Measurements from ENCODE around the gene CA9. TPM values are rescaled to one million over a fixed set of nuclear protein-coding genes. Genes with fewer than 3 reads are reported as not detected.

CA9 gene
- total RNA-seq, 1 experiment from 2014 or later: not detected

DNA sequence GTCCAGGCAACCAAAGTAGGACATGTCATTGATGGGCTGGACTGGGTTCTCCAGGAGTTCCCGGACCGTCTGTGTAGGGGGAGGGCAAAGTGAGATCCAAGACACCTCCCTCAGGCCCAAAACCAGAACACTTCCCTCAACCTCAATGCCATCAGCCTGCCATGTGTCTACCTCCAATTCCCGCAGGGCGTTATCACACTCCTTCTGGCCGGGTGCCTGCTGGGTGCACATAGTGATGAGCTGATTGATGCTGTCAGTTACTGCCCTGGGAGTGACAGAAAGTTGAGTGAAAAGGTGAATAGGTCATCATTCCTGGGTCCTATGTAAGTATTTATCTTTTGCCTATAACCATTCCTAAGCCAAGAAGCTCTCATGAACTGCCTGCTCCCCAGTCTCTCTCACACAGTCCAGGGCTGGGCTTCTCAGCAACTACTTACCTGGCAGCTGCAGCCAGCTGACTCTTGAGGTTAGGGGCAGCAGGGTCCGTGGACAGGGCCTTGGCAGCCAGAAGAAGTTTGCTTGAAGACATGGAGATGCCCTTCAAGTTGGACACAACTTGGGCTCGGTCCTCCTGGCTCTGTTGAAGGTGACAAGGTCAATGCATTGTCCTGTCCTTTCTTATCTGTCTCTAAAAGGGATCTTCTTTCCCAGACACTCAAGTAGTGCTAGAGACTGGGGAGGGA is 37.2 kb downstream of the CA9 start:
- in situ Hi-C loops (cut with HindIII; ENCODE audit: low sequenced_read_pairs): no loop called here
- DNase-seq (ENCODE audit: low spot score): no peak

DNA sequence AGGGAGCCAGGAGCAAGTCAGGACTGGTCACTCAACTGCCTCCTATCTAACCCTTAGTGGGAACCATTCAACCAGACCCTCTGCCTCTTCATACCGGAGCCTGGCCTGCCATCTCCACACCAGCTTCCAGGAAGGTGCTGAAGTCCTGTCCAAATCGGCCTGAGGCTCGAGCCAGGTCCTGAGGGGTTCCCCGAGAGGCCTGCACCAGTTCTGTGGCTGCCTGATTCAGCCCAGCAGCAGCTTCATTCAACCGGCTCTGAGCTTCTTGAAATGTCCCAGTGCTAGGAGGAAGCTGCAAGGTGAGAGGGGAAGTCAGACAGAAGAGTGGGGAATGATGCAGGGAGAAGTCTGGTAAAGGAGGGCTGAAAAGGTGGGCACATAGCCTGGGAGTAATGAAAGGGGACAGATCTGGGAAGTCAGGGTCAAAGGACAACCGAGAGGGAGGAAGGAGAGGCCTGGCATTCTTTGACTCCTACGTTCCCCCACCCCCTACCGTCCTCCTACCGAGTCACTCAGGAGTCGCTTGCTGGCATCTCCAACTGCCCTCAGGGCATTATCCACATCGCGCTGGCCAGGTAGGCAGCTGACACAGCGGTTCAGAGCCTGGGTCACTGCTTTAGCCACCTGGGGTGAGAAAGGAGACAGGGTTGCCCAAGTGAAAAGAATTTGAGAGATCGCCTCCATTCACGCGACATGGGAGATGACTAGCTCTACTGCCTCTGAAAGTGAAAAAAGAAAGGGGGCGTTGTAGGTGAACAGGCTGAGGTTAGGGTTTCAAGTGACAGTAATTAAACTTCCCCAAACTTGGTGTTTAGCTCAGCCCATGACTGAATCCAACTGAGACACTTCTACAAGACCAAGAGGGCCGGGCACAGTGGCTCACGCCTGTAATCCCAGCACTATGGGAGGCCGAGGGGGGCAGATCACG is 38.0 kb downstream of the CA9 start:
- in situ Hi-C loops (cut with HindIII; ENCODE audit: low sequenced_read_pairs): no loop called here
- no peak for DNase-seq (ENCODE audit: low spot score)

DNA sequence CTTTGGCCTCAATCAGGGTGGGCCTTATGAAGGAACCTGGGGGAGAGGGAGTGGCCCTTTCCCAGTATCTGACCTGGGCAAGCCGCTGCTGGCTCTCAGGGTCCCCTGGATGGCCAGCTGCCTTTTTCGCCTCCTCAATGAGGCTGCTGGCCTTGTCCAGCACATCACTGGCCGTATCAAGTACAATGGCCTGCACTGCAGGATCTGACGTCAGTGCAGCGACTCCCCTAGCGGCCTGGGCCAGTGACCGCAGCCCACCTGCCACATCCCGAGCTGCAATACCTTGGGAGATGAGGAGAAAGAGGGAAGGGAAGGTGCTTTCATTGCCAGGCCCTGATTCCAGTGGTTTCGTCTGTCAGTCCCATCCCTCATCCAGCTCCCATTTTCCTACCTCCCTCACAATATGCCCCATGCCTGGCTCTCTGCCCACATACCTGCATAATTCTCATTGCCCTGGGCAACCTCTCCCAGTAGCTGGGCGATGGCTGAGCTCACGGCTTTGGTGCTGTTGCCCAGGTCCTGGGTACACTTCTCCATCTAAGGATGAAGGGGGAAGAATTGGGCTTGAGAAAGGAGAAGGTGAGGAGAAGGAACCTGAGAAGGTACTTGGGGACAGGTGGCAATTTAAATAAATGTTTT is 39.2 kb downstream of the CA9 start:
- in situ Hi-C loops (cut with HindIII; ENCODE audit: low sequenced_read_pairs): no loop called here
- DNase-seq (ENCODE audit: low spot score): no peak

- in situ Hi-C loops (cut with HindIII; ENCODE audit: low sequenced_read_pairs): no loop called here
- no peak for DNase-seq (ENCODE audit: low spot score)
Observed at GRCh38 chr9:35713578-35713977, 39.9 kb downstream of the CA9 start.

- in situ Hi-C loops (cut with HindIII; ENCODE audit: low sequenced_read_pairs): no loop called here
- DNase-seq (ENCODE audit: low spot score): peak; percentile 77
Observed at GRCh38 chr9:35714123-35714522, 40.4 kb downstream of the CA9 start.

DNA sequence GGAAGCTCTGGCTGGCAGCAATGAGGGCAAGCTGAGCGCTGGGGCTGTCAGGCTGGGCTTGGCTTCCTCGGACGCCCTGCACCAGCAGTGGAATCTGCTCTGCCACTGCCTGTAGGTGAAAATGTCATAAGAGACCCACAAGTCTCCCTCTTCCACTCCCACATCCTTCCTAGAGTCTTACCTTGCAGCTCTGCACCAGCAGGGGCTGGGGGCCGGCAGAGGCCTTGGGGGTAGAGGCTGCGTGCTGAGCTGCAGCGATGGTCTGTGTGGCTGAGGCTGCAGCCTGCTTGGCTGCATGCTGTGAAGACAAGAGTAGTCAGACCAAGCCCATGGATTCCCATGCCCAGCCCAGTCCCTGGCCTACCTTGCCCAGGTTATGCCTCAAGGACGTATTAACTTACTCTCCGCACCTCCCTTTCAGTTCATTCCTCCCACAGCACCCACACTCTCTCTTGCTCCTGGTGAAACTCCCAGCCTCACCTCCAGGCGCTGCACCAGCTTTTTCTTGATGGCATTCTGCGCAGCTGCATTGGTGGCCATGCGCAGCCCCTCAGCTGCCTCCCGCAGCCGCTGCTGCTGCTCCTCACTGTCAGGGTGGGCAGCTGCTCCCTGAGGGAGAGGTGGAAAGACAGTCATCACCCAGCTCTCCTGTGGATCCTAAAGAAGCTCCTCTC is 41.0 kb downstream of the CA9 start:
- in situ Hi-C loops (cut with HindIII; ENCODE audit: low sequenced_read_pairs): no loop called here
- no peak for DNase-seq (ENCODE audit: low spot score)

DNA sequence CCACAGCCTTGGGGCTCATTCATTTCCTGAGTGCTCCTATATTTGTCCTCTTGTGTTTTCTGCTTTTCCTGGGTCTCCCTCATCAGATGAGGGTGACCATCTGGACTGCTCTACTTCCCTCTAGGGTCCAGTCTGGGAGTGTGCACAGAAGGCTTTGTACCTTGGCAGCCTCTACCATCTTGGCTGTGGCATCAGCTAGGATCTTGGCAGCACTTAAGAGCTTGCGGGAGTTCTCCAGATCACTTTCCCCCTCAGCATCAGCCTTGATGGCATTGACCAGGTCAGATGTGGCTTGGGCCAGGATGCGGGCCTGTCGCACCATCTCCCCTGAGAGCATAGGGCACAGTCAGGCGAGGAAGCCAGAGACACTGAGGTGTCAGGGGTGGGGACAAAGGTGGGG is 42.5 kb downstream of the CA9 start:
- DNase-seq (ENCODE audit: low spot score): peak; percentile 96
- in situ Hi-C loops (cut with HindIII; ENCODE audit: low sequenced_read_pairs): no loop called here

DNA sequence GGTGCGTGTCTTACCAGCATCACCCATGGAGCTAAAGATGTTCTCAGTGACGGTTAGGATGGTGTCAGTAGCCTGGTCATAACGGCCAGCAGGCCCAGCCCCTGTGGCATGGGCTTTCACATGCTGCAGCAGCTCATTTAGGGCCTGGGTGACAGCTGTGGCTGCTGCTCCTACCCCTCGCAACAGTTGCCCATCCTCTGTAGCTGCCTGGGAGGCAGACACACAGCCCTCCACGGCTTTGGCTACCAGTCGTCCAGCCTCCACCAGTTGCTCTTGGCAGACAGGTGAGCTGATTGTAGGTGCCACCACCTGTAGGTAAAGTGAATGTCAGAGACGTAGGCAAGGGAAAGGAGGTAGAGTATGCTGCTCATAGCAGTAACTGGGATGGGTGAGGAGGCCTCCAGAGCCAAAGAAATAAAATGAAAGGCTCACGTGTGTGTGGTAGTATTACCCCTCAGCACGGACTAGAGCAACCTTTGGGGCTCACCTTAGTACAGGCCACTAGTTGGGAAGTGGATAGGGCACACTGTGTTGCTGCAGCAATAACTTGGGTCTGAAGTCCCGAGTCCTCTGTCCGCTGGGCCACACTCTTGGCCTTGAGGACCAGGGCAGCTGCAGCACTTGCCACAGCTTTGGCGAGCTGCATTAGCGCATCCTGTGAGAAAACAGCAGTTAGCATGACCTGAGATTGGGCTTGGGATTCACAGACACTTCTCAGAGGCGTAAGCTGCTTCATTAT is 43.6 kb downstream of the CA9 start:
- DNase-seq (ENCODE audit: low spot score): no peak
- in situ Hi-C loops (cut with HindIII; ENCODE audit: low sequenced_read_pairs): no loop called here

GRCh38 chr9:35718721-35719511 is 45.2 kb downstream of the CA9 start:
- no peak for DNase-seq (ENCODE audit: low spot score)
- in situ Hi-C loops (cut with HindIII; ENCODE audit: low sequenced_read_pairs): no loop called here

DNA sequence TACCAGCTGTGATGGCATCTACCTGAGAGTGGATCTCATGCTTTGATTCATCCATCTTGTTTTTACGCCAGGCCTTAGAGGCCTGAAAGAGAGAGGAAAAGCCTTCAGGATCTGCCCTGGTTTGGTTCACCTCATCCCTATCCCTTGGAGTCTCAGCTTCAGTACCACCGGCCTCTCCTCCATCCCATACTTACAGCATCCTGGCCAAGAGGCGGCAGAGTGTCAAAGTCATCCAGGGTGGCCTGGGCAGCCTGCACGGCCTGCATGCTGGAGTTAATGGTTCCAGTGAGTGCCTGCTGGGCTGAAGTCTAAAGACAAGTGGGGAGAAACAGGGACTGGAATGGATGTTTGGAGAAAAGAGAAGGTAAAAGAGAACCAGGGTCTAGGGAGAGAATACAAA is 45.8 kb downstream of the CA9 start:
- in situ Hi-C loops (cut with HindIII; ENCODE audit: low sequenced_read_pairs): no loop called here
- no peak for DNase-seq (ENCODE audit: low spot score)

DNA sequence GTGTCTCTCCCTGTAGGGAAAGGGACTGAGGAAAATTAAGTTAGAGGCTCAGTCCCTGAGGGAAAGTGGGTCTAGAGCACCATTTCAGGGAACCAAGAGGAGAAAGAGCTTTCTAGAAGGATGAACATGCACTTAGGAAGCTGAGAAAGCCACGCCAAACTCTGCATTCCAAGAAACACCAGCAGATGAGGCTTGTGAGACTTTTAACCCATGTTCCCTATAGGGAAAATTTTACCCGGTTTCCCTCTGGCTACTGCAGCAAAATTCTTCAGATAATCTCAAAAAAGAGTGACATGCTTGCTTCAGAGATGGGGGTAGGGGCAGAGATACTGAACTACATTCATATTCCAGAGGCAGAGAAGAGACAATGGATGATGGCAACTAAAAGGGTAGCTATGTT is 49.7 kb downstream of the CA9 start:
- in situ Hi-C loops (cut with HindIII; ENCODE audit: low sequenced_read_pairs): no loop called here

GRCh38 chr9:35723908-35724307 is 50.2 kb downstream of the CA9 start:
- DNase-seq (ENCODE audit: low spot score): no peak
- in situ Hi-C loops (cut with HindIII; ENCODE audit: low sequenced_read_pairs): no loop called here

More for the DNA sequence above, 49.7 kb downstream of the CA9 start:
- no peak for DNase-seq (ENCODE audit: low spot score)

DNA sequence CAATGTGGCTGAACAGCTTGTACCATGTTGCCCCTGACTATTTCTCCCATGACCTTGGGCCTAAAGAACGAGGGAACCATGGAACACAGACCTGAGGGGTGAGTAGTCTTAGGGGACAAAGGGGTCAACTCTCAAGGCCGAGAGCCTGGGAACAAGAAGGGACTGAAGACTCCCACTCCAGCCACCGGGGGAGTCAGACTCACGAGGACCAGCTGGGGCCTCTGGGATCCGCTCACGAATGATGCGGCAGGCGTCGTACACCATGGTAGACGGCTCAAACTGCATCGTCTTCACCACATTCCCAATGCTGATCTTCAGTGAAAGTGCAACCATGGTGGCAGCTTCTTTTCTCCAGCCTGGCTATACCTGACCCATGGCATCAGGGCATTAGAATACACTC is 51.6 kb downstream of the CA9 start:
- no peak for DNase-seq (ENCODE audit: low spot score)
- in situ Hi-C loops (cut with HindIII; ENCODE audit: low sequenced_read_pairs): no loop called here

DNA sequence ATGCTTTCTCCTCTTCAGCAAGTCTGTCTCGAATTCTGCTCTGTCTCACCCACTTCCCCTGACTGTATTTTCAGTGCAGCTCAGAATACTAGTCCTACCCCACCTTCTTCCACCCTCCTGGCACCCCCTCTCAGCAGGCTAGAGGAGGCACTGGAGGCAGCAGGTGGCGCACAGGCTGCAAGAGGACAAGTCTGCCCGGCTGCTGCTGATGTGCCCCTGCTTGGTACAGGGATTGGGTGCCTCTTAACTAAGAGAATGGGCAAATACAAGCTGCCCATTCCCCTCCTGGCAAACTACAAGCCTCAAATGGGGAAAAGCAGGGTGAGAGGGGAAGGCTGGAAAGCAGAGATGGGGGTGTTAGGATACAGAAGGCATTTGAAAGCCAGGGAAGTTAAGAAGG is 53.2 kb downstream of the CA9 start:
- in situ Hi-C loops (cut with HindIII; ENCODE audit: low sequenced_read_pairs): no loop called here
- peak; percentile 64 for DNase-seq (ENCODE audit: low spot score)

DNA sequence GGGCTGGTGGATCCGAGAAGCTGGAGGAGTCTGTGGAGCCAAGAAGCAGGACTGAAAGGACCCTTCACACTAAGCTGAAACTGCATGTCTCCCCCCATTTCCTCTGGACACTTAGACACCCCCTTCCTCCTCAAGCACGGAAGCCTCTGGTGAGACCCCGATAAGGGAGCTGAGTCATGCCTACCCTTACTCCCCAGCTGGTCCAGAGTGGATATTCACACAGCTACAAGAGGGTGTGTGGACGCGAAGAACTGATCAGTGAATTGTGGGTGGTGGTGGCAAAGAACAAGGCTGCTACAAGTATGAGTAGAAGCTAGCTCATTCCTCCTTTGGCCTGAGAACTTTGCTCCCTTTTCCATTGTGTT is 53.9 kb downstream of the CA9 start:
- DNase-seq (ENCODE audit: low spot score): no peak
- in situ Hi-C loops (cut with HindIII; ENCODE audit: low sequenced_read_pairs): no loop called here

- no peak for DNase-seq (ENCODE audit: low spot score)
- in situ Hi-C loops (cut with HindIII; ENCODE audit: low sequenced_read_pairs): no loop called here
Observed at GRCh38 chr9:35728041-35728971, 54.6 kb downstream of the CA9 start.

- no peak for DNase-seq (ENCODE audit: low spot score)
- in situ Hi-C loops (cut with HindIII; ENCODE audit: low sequenced_read_pairs): no loop called here
Observed at GRCh38 chr9:35729101-35729500, 55.4 kb downstream of the CA9 start.
